Astrocyte (in vitro differentiated cells and primary cell): ENCODE measurements around the gene EPB41.

Experiments
- EZH2 ChIP-seq: IDR thresholded peaks from 2 replicates; pipeline ENCODE4 v1.6.1; 2012; ENCODE audit warnings: mild to moderate bottlenecking, low read length, inconsistent platforms; ENCODE audit not compliant: insufficient read depth
- TF ChIP-seq, protein P1 (sequence below): IDR thresholded peaks from 2 replicates; pipeline ENCODE4 v1.5.1; 2011; ENCODE audit warnings: low read depth, mild to moderate bottlenecking, inconsistent platforms, low read length, moderate library complexity; ENCODE audit not compliant: insufficient read depth

DNA sequence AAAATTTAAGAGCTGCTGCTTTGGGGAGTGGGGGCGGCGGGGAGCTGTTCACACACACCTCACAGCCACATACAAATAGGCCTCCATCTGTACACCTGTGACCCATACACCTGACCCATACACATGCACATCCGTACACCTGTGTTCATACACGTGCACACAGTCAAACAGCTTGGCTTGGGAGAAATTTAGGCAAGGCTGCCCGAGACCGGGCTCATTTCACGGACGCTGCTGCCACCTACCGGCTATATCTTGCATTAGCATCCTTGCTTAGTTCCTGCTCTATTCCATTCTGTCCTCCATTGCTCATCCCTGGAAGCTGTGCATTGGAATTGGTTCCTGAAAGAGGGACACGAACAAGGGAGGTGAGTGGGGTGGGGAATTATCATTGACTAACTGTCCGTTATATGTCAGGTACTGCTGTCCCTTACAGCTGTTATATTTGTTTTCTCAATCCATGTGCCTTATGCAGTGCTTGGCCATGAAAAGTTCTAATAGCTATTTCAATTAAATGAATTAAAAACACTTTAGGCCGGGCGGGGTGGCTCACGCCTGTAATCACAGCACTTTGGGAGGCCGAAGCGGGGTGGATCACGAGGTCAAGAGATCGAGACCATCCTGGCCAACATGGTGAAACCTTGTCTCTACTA, 37.1 kb upstream of the EPB41 start:
- no peak for TF ChIP-seq EZH2
- TF ChIP-seq, protein P1, sequence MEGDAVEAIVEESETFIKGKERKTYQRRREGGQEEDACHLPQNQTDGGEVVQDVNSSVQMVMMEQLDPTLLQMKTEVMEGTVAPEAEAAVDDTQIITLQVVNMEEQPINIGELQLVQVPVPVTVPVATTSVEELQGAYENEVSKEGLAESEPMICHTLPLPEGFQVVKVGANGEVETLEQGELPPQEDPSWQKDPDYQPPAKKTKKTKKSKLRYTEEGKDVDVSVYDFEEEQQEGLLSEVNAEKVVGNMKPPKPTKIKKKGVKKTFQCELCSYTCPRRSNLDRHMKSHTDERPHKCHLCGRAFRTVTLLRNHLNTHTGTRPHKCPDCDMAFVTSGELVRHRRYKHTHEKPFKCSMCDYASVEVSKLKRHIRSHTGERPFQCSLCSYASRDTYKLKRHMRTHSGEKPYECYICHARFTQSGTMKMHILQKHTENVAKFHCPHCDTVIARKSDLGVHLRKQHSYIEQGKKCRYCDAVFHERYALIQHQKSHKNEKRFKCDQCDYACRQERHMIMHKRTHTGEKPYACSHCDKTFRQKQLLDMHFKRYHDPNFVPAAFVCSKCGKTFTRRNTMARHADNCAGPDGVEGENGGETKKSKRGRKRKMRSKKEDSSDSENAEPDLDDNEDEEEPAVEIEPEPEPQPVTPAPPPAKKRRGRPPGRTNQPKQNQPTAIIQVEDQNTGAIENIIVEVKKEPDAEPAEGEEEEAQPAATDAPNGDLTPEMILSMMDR = peak; percentile 97
